GM08714 (cell line): ENCODE results near the gene VSIG1.

Experiments used
- H3K4me3 ChIP-seq: fragments of 200-500 bp; sonication (Bioruptor generic); 2 replicates; pipeline ENCODE4 v1.5.1; 2014; ENCODE audit warnings: mild to moderate bottlenecking, low read length, inconsistent platforms
- ZNF274 ChIP-seq: IDR thresholded peaks from 2 replicates; pipeline ENCODE4 v1.6.1; 2012; ENCODE audit warnings: mild to moderate bottlenecking, low read depth, low read length

The VSIG1 gene

DNA sequence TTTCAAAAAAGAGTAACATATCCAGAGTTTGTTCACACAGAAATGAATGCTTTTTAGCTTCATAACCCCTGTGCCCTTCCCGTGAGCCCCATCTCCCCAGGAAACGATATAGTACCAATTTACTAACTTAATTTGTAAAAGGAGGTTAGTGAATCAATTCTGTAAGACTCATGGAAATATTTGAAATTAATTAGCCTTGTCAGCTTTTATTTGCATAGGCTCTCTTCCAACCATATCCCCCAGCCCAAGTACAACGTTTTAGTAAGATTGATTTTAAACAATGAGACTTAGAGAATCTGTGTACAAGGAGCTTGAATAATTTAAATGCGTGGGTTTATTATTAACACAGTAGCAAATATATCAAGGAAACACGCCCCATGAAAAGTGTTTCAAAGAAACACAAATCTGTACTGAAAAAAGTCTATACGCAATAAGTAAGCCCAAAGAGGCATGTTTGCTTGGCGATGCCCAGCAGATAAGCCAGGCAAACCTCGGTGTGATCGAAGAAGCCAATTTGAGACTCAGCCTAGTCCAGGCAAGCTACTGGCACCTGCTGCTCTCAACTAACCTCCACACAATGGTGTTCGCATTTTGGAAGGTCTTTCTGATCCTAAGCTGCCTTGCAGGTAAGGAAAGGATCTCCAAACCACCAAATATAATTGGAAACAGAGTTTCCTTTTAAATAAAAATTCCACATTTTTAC, at the start of gene VSIG1:
TSS of gene VSIG1 (plus strand) at position 512 of the 703 bp plus-strand sequence. CDS start at position 578, 66 bp downstream.
- H3K4me3 ChIP-seq: no peak within 1 kb of the TSS
- no peak for TF ChIP-seq ZNF274

- no peak for TF ChIP-seq ZNF274
- no peak overlapping the region for H3K4me3 ChIP-seq
Observed at GRCh38 chrX:107996124-107996523, 48.7 kb upstream of the VSIG1 start.

GRCh38 chrX:108000751-108001150, 44.1 kb upstream of the VSIG1 start:
- TF ChIP-seq ZNF274: no peak
- H3K4me3 ChIP-seq: no peak overlapping the region

DNA sequence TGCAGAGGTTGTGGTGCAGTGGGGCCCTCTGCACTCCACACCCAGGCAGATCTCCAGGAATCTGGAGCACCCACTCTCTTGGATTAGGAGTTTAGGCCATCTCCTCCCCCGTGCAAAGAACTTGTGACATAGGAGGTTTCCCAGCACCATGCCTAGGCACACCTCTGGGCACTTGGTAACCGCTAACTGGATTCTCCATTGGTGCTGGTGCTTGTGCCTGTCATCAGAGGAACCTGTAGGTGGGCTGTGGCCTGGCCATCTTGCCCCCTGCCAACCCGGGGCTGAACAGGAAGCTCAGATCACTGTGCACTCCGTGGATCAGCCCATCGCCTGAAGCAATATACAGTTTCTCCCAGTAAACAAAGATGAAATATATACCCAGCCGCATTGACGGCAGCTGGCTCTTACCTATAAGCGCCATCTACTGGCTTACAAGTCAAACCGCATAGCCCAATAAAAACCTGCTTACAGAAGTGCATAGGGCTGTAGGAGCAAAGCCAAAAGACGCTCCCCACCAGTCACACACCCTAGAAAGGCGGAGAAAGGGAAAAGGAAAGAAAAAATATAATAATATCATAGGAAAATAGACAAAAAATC, 43.5 kb upstream of the VSIG1 start:
- no peak overlapping the region for H3K4me3 ChIP-seq
- TF ChIP-seq ZNF274: no peak

DNA sequence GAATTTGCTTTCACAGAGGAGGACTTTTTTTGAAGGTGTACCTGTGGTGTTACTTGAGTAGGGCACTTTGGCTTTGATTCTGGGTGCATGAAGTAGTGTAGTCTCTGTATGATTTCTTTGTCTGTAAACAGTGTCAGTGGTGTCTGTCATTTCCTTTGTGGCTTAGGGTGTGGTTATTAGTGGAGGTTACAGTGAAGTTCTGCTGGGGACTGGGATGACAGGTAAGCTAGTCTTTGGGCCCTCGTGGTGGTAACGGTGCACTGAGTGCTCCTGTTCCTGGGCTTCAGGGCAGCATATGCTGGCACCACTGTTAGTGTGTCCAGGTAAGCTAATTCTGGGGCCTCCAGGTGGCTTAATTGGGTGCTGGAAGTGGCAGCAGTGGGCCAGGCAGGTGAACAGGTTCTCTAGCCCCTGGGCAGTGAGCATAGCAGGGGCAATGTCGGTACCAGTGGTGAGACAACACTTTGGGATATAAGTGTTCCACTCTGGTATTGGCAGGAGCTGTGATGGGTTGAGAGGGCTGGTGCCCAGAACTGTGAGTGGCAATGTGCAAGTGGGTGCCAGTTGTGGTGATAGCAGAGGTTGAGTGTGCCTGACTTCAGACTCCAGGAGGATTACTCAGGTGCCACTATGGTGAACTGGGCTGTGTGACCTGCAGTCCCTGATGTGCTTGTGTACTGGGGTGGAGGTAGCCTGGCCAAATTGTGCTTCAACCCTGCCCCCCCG, 26.0 kb upstream of the VSIG1 start:
- H3K4me3 ChIP-seq: no peak overlapping the region
- TF ChIP-seq ZNF274: no peak

GRCh38 chrX:108019382-108019875, 25.4 kb upstream of the VSIG1 start:
- no peak for TF ChIP-seq ZNF274
- H3K4me3 ChIP-seq: no peak overlapping the region

DNA sequence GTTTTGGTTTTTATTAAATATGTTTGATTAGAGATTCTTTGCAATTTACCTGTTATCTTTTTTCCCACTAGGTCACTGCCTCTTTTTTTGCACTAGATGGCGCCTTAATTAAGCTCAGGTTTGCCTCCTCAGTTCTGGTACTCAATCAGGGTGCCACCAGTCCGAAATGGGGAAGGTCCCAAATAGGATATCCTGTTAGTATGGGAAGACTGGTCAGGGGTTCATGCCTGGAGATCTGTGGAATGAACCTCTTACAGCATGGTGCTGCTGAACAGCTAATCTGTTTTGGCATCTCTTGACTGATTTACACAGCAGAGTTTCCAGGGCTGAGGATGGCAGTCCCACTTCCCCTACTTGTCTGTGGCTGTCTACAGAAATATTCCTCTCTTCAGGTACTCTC, 24.2 kb upstream of the VSIG1 start:
- no peak for TF ChIP-seq ZNF274
- H3K4me3 ChIP-seq: no peak overlapping the region

- TF ChIP-seq ZNF274: no peak
- H3K4me3 ChIP-seq: no peak overlapping the region
Observed at GRCh38 chrX:108022491-108023089, 22.3 kb upstream of the VSIG1 start.

DNA sequence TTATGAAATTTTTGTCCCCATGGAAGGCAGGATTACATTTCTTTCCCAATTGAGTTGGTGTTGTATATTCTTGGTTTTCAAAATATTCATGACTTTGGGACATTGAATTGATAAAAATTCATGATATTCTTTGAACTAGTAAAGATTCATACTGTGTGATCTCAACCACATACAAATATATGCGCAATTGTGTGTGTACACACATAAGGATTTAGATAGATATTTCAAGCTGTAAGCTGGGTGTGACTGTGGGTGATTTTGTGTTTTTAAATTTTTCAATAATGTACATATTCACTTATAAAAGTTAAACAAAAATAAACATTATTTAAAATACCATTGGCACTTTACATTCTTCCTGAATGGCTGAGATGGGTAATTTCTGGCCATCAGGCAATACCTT, 19.5 kb upstream of the VSIG1 start:
- TF ChIP-seq ZNF274: no peak
- no peak overlapping the region for H3K4me3 ChIP-seq

- no peak for TF ChIP-seq ZNF274
Observed at GRCh38 chrX:108025954-108026600, 18.8 kb upstream of the VSIG1 start.

DNA sequence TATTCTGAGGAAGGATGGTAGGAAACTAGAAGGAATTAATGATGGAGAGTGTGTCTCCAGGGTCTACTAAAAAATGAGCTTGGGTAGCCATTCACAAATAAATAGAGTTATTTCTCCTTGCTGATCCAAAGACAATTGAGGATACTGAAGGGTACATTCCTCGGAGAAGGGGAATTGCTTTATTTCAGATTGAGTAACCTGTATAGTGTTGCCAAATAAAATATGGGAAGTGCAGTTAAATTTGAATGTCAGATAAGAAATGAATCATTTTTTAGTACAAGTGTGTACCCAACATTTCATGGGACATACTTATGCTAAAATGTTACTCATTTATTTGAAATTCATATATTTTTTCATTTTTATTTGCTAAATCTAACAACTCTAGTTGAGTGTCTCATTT, 16.0 kb upstream of the VSIG1 start:
- H3K4me3 ChIP-seq: no peak overlapping the region
- no peak for TF ChIP-seq ZNF274

More at GRCh38 chrX:108025954-108026600, 18.8 kb upstream of the VSIG1 start:
- no peak overlapping the region for H3K4me3 ChIP-seq

DNA sequence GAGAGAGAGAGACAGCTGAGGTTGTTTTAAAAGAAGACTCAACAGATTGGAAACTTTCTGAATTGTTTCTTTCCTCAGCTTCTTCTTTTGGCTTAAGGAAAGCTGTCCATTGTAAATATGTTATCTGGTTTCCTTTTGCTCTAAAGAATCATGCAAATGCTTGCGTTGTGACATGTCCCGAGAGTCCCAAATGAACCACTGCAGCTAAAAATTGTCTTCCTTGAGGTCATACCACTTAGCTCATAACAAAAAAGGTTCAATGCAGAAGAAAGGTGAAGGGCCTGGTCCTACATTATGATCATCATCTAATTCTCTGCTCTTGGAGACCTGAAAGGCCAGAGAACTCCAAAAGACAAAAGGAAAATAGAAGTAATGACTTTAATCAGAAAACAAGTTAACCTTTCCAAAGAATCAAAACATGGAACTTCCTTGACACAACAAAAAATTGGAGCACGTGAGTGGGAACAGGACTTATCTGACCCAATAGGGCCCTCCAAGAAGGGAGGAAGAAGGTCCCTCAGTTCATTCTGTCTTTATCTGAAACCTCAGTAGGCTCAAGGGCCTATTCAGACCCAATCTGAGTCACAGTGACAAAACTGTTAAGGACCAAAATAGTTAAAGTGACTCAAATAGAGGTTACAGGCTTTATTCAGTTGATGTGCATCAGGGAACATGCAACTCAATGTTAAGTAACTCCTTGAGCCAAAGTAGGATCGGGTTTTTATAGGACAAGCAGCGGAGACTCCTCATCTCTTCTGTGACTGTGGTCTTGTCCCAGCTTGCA, 14.7 kb upstream of the VSIG1 start:
- no peak overlapping the region for H3K4me3 ChIP-seq
- no peak for TF ChIP-seq ZNF274

DNA sequence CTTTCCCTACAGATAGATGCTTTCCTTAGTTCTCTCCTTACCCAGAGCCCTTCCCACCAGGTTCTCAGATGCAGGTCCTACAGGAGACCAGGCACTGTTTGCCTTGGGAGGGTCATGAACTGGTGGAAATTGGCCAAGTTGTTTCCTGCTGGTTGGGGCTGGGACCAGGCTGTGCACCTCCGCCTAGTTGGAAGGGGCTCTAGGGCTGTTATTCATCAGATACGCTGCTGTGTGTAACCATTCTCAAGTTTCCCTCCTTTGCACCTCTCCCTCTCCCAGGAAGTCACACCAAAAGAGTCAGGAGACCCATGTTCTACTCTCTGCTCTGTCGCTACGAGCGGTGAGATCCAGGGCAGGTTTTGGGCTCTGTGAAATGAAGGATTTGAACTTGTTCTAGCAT, 11.9 kb upstream of the VSIG1 start:
- no peak overlapping the region for H3K4me3 ChIP-seq
- TF ChIP-seq ZNF274: no peak
